Lower leg skin (tissue), 4 donors: ENCODE data around the gene IL17RB. TPM values are rescaled to one million over a fixed set of nuclear protein-coding genes. Genes with fewer than 3 reads are reported as not detected.

Experiments used
- DNase-seq, 2 donors: peaks; one replicate each; pipeline ENCODE4 v3.0.0-alpha.2; 2019; ENCODE audit warnings: low spot score in 2 of 2
- H3K4me3 ChIP-seq: fragments of 200-600 bp; sonication (generic); 2 replicates; pipeline ENCODE4 v1.5.1; 2017; ENCODE audit warnings: mild to moderate bottlenecking, low read depth; ENCODE audit not compliant: poor library complexity, severe bottlenecking
- POLR2A ChIP-seq, 2 donors: fragments of 450-650 bp; IDR thresholded peaks; one replicate each; pipeline ENCODE4 v1.6.1; 2016 to 2017; ENCODE audit warnings: antibody characterized with exemption in 2 of 2, mild to moderate bottlenecking in 1 of 2, moderate library complexity in 1 of 2
- WGBS, 2 donors: methylation state at CpG; one replicate each; pipeline ENCODE4 v1.1.5; 2018; 5-methylcytosine and 5-hydroxymethylcytosine counted together
- intact Hi-C: fragments of 100-400 bp; cut with DNase I; formaldehyde crosslinking; loops from one replicate; pipeline ENCODE4 v1.15.0; 2023; ENCODE audit warnings: low total_unique reads
- total RNA-seq, 4 donors: library from RNA; depleted of rRNA; stranded (reverse); fragments of >200 nt; gene quantifications; one replicate each; pipeline ENCODE4 v1.1.0, GENCODE V29; 2016
- TF ChIP-seq, protein P1 (sequence below), 3 donors: fragments of 450-650 bp; IDR thresholded peaks; one replicate each; pipeline ENCODE4 v1.5.1; 2016; ENCODE audit warnings: antibody characterized with exemption in 3 of 3, mild to moderate bottlenecking in 3 of 3, moderate library complexity in 2 of 3

Gene IL17RB
- total RNA-seq, 4 donors from 2014 or later: 0.63 to 1.9 (median 0.81) TPM; not detected in 1

- H3K4me3 ChIP-seq: no peak overlapping the region
- intact Hi-C loops: no loop called here
- no peak for TF ChIP-seq POLR2A (IDR thresholded peaks at IDR 0.05)
- TF ChIP-seq, protein P1, sequence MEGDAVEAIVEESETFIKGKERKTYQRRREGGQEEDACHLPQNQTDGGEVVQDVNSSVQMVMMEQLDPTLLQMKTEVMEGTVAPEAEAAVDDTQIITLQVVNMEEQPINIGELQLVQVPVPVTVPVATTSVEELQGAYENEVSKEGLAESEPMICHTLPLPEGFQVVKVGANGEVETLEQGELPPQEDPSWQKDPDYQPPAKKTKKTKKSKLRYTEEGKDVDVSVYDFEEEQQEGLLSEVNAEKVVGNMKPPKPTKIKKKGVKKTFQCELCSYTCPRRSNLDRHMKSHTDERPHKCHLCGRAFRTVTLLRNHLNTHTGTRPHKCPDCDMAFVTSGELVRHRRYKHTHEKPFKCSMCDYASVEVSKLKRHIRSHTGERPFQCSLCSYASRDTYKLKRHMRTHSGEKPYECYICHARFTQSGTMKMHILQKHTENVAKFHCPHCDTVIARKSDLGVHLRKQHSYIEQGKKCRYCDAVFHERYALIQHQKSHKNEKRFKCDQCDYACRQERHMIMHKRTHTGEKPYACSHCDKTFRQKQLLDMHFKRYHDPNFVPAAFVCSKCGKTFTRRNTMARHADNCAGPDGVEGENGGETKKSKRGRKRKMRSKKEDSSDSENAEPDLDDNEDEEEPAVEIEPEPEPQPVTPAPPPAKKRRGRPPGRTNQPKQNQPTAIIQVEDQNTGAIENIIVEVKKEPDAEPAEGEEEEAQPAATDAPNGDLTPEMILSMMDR (IDR thresholded peaks at IDR 0.05): no peak
- peak in 1 of 2 donors; percentile 59 for DNase-seq
- WGBS, 2 donors: 85 to 90% methylated on average over 1 of the region's 1 CpG
Observed at GRCh38 chr3:53835257-53835656, 11.1 kb upstream of the IL17RB start.

DNA sequence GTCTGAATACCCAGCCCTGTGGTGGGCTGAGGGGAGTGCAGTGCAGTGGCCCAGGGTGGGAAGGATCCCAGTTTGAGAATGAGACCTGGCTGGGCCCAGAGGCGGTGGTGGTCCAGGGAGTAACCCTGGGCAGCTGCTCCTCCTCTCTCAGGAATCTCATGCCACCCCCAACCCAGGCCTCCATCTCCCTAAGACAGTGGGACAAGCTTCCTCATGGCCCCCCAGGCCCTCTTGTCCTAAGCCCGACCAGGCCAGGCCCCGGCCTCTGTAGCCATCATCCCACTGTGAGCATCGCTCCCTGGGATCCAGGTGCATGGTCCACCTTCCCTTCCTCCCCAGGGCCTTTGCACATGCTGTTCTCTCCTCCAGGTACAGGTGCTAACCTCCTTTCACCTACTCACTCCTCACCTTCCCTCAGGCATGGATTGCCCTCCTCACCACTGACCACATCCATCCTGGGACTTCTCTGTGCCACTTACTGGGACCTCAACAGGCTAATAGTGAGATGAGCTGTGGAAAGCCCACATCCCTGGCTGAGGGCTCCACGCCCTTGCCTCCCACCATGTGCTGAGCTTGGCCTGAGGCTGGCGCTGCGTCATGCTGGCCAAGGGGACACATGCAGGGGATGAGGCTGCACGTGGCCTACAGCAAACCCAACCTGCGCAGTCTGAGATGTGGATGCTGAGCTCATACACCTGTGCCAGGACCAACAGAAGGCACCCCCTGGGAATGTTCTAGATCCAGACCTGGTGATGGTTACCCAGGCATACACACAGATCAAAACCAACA is 10.1 kb upstream of the IL17RB start:
- whole genome bisulfite sequencing, 2 donors: 97 to 99% methylated on average over 9 of the region's 9 CpGs
- H3K4me3 ChIP-seq: no peak overlapping the region
- peak in 1 of 2 donors; percentile 76 for DNase-seq
- intact Hi-C loops: no loop called here
- TF ChIP-seq POLR2A (IDR thresholded peaks at IDR 0.05): no peak
- TF ChIP-seq, protein P1 (IDR thresholded peaks at IDR 0.05): no peak

GRCh38 chr3:53837331-53837730 is 9.0 kb upstream of the IL17RB start:
- intact Hi-C loops: no loop called here
- no peak overlapping the region for H3K4me3 ChIP-seq
- peak in 1 of 2 donors; percentile 70 for DNase-seq
- TF ChIP-seq, protein P1 (IDR thresholded peaks at IDR 0.05): no peak
- no peak for TF ChIP-seq POLR2A (IDR thresholded peaks at IDR 0.05)
- 70 to 86% methylated on average over 9 to 10 of the region's 10 CpGs for WGBS, 2 donors

- TF ChIP-seq, protein P1 (IDR thresholded peaks at IDR 0.05): no peak
- TF ChIP-seq POLR2A (IDR thresholded peaks at IDR 0.05): no peak
- 85 to 88% methylated on average over 5 of the region's 5 CpGs for WGBS, 2 donors
- DNase-seq: peak in 1 of 2 donors; percentile 57
- no peak overlapping the region for H3K4me3 ChIP-seq
- intact Hi-C loops: no loop called here
Observed at GRCh38 chr3:53841296-53841695, 5.1 kb upstream of the IL17RB start.

DNA sequence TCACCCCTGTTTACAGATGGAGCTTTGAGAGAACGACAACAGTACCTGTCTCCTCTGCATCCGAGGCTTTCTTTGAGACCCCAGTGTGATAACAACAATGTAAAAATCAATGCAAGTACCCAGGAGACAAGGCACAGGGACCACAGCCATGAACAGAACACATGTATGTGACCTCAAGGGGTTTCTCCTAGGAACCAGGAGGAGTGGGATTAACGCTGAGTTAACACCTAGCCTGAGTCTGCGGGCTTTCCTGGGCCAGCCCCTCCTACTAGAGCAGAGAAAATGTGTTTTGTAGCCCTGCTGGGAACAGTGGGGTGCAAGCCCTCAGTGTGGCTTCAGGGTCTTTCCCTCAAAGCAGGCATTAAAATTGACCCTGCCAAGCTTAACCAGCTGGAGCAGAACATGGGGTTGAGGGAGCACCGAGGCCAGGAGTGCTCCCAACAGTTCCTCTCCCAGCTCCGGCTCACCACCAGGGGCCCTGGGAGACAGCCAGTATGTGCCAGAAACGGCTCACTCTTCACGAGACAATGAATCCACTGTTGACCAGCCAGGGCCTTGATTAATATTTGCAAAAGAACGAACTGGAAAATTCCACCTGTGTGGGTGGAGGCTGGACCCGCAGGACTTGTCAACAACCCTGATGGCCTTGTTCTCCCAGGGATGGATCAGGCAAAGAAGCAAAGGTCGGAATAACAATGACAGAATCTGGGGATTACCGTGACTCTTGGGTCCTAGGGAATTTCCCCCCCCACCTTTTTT is 3.8 kb upstream of the IL17RB start:
- DNase-seq: peak in 1 of 2 donors; percentile 83
- intact Hi-C loops: no loop called here
- WGBS, 2 donors: 46 to 55% methylated on average over 12 of the region's 12 CpGs
- TF ChIP-seq POLR2A (IDR thresholded peaks at IDR 0.05): no peak
- TF ChIP-seq, protein P1 (IDR thresholded peaks at IDR 0.05): no peak
- no peak overlapping the region for H3K4me3 ChIP-seq
